Osteoblast (primary cell): Measurements from ENCODE around the gene ASPSCR1. TPM values are rescaled to one million over a fixed set of nuclear protein-coding genes. Genes with fewer than 3 reads are reported as not detected.
A peak's percentile ranks its signal among the peaks of the same experiment; 100 is the strongest.

Source experiments
- DNase-seq: peaks from one replicate; pipeline ENCODE4 v3.0.0; 2011; ENCODE audit warnings: low spot score, mixed read lengths; ENCODE audit not compliant: insufficient read length; ENCODE audit errors: missing footprints
- H2AFZ ChIP-seq: 2 replicates; pipeline ENCODE4 v1.6.0; 2011; ENCODE audit warnings: mild to moderate bottlenecking, low read length
- H3K27ac ChIP-seq: 2 replicates; pipeline ENCODE4 v1.5.1; 2011; ENCODE audit warnings: mild to moderate bottlenecking, low read depth, low read length, moderate library complexity
- H3K27me3 ChIP-seq: 2 replicates; pipeline ENCODE4 v1.6.0; 2012; ENCODE audit warnings: mild to moderate bottlenecking, control low read depth, inconsistent platforms, low read length, moderate library complexity; ENCODE audit not compliant: insufficient read depth
- H3K36me3 ChIP-seq: 2 replicates; pipeline ENCODE4 v1.5.1; 2011; ENCODE audit warnings: mild to moderate bottlenecking, low read length, control low read depth, moderate library complexity; ENCODE audit not compliant: insufficient read depth
- H3K4me1 ChIP-seq: 2 replicates; pipeline ENCODE4 v1.5.1; 2011; ENCODE audit warnings: mild to moderate bottlenecking, low read length, control low read depth, moderate library complexity; ENCODE audit not compliant: insufficient read depth
- H3K4me2 ChIP-seq: 2 replicates; pipeline ENCODE4 v1.6.0; 2011; ENCODE audit warnings: mild to moderate bottlenecking, low read length; ENCODE audit not compliant: insufficient read depth
- H3K4me3 ChIP-seq: fragments of 200-600 bp; sonication (generic); 3 replicates; pipeline ENCODE4 v1.5.1; 2012; ENCODE audit warnings: mild to moderate bottlenecking, low read length, inconsistent platforms; ENCODE audit not compliant: insufficient read depth
- H3K79me2 ChIP-seq: 2 replicates; pipeline ENCODE4 v1.6.0; 2012; ENCODE audit warnings: mild to moderate bottlenecking, low read length, control low read depth, inconsistent platforms; ENCODE audit not compliant: insufficient read depth
- H3K9me3 ChIP-seq: 2 replicates; pipeline ENCODE4 v1.5.1; 2011; ENCODE audit warnings: low read depth, low read length, control low read depth
- H4K20me1 ChIP-seq: 2 replicates; pipeline ENCODE4 v1.6.0; 2012; ENCODE audit warnings: mild to moderate bottlenecking, low read length, control low read depth; ENCODE audit not compliant: insufficient read depth
- CTCF ChIP-seq: IDR thresholded peaks from 2 replicates; pipeline ENCODE4 v1.5.1; 2011; ENCODE audit warnings: mild to moderate bottlenecking, low read depth, low read length, moderate library complexity; ENCODE audit errors: extremely low read depth
- total RNA-seq: library from RNA; depleted of rRNA; stranded (reverse); fragments of >200 nt; gene quantifications from 2 replicates; pipeline ENCODE4 v1.2.3, GENCODE V29; 2012

The ASPSCR1 gene
- total RNA-seq, 1 donor = 35.8 TPM

DNA sequence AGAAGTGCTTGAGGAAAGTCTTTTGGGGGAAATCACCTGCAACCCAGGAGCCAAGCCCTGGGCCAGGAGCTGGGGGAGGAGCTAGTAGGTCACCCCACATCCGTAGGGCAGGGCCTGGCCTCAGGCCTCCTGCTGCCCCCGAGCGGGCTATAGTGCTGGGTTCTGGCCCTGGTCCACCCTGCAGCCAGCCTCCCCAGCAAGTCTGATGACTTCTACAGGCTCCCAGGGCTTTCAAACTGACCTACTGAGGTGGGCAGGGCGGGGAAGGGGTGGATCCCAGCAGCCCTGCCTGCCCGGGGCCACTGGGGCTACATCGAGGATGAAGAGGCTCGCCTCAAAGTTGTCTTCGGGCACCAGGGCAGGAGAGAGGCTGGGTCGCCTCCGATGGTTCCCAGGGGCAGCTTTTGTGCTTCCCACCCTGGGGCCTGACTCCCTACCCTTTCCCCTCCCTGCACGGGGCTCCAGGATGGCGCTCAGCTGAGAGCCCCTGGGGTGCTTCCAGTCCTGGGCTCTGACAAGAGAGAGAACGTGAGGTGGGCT, 40.3 kb downstream of the ASPSCR1 start:
- Histone ChIP-seq H3K4me3 (no peak overlapping the region), H3K9me3 (no peaks in the 10 kb centered on the region), H3K27me3 (no peaks in the 10 kb centered on the region), H4K20me1 (peaks cover 28% of the 10 kb centered on the region), H3K4me2 (no peak overlapping the region), H3K27ac (no peak overlapping the region), H2AFZ (no peak overlapping the region), H3K36me3 (no peaks in the 10 kb centered on the region), H3K4me1 (peaks cover 14% of the 10 kb centered on the region), H3K79me2 (peaks cover 8% of the 10 kb centered on the region)
- peak; percentile 88 for DNase-seq
- TF ChIP-seq CTCF = no peak

DNA sequence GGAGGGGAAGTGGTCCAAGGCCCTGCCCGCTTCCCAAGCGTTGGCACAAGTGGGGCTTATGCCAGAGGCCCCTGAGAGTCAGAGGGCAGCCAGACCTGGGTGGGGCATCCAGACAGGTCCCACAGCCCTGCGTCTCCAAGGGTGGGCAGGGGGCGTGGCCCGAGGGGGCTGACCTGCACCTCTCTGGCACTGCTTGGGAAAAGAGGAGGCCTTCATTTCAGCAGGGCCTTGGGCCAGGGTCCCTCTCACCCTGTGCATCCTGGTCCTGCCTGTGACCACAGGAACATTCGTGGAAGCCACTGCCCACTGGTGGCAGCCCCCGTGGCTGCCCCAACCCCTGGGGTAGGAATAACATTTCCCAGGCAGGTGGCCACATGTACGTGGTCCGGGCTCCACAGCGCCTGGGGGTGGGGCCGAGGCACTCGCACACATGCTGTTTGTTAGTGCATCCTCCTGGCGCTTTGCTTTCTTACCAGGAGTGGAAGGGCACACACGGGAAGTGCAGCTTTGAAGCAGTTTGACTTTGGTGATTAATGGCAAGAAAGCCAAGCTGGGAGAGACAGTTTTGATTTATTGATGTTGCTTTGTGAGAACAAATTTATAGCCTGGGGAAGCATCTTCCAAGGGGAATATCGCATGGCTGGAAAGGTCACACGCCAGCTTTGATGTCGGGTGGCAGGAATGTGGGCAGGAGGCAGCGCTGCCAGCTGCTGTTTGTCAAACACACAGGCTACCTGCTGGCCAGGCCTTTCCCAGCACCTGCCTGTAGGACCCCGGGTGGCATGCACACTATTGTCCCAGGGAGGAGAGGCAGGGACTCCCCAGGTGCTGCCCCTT, 40.9 kb downstream of the ASPSCR1 start:
- peak; percentile 76 for DNase-seq
- H3K79me2 ChIP-seq = peaks cover 8% of the 10 kb centered on the region

GRCh38 chr17:82018989-82019689, 41.7 kb downstream of the ASPSCR1 start:
- no peak for TF ChIP-seq CTCF
- no peaks in the 10 kb centered on the region for H3K36me3 ChIP-seq
- H3K4me1 ChIP-seq = peaks cover 19% of the 10 kb centered on the region
- peaks cover 28% of the 10 kb centered on the region for H4K20me1 ChIP-seq
- peak; percentile 83 for DNase-seq
- no peak overlapping the region for H2AFZ ChIP-seq
- no peak overlapping the region for H3K4me3 ChIP-seq
- H3K27ac ChIP-seq = no peak overlapping the region
- no peaks in the 10 kb centered on the region for H3K27me3 ChIP-seq
- no peak overlapping the region for H3K4me2 ChIP-seq
- H3K9me3 ChIP-seq = no peaks in the 10 kb centered on the region
- H3K79me2 ChIP-seq = peaks cover 8% of the 10 kb centered on the region

More for the DNA sequence above, 40.9 kb downstream of the ASPSCR1 start:
- Histone ChIP-seq H3K36me3 (no peaks in the 10 kb centered on the region), H2AFZ (no peak overlapping the region), H3K4me3 (no peak overlapping the region), H3K4me1 (peaks cover 14% of the 10 kb centered on the region), H4K20me1 (peaks cover 28% of the 10 kb centered on the region), H3K9me3 (no peaks in the 10 kb centered on the region), H3K4me2 (no peak overlapping the region), H3K27ac (no peak overlapping the region), H3K27me3 (no peaks in the 10 kb centered on the region)
- TF ChIP-seq CTCF = no peak
